ENCODE data around the gene SETD3.

Gene SETD3

DNA sequence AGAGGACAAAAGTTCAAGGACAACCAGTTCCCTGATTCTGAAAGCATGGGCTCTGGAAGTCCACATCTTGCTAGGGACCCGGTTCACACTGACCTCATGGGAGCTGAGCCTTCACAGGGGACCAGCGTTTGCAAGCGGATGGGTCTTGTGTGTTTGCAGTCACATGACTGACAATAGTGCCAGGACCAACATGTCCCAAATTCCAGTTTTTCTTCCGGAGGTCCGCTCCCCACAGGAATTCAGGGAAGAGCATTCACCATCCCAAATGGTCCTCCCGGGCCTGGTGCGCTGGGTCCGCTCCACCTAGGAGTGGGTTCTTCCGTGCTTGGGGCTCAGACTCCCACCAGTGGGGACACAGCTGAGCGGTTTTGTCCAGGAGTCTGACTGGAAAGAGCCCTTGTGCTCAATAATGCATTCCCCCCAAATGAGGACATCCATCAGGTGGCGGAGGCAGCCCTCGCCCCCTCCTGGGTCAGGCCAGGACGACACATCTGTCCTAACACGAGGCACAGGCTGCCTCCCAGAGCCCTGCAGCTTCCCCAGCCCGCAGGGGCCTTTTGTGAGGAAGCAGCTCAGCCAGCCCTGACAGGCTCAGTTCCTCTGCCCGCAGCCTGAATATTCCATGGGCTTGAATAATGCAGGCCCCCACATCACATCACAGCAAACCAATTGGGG is 116.9 kb downstream of the SETD3 start:
- FAIRE-seq, result no peak
- TF ChIP-seq PAX5 (IDR thresholded peaks at IDR 0.05; ENCODE audit: insufficient read depth, low read length, severe bottlenecking), result no peak
- TF ChIP-seq TAF1 (IDR thresholded peaks at IDR 0.05; ENCODE audit: low read depth, low read length), result no peak
- no peak for TF ChIP-seq POLR2AphosphoS5 (IDR thresholded peaks at IDR 0.05; ENCODE audit: low read depth, low read length)
- TF ChIP-seq POLR2A (IDR thresholded peaks at IDR 0.05; ENCODE audit: low read depth, low read length), result no peak
- TF ChIP-seq POU2F2 (IDR thresholded peaks at IDR 0.05; ENCODE audit: low read depth, low read length), result no peak
- no peak for TF ChIP-seq SPI1 (IDR thresholded peaks at IDR 0.05; ENCODE audit: low read depth, low read length)
- no peak for DNase-seq (ENCODE audit: insufficient read length, low spot score)

DNA sequence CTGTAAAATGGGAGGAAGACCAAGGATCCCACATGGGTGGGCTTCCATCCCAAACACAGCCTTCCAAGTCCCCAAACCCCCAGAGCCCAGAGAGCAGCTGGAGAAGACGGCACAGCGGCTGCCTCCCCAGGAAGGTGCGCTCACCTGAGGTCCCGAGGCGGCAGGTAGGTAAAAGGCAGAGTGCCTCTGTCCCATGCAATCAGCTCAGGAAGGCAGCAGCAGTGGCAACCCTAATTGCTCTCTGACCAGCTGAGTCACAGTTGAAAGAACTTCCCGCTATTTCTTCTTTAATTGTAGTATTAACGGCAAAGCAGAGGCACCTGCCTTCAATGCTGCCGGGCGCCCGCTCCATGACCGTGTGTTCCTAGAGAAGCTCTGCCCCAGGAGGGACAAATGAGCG is 117.6 kb downstream of the SETD3 start:
- TF ChIP-seq SPI1 (IDR thresholded peaks at IDR 0.05; ENCODE audit: low read depth, low read length) (no peak), PAX5 (IDR thresholded peaks at IDR 0.05; ENCODE audit: insufficient read depth, low read length, severe bottlenecking) (no peak), TAF1 (IDR thresholded peaks at IDR 0.05; ENCODE audit: low read depth, low read length) (no peak), POLR2AphosphoS5 (IDR thresholded peaks at IDR 0.05; ENCODE audit: low read depth, low read length) (no peak), POLR2A (IDR thresholded peaks at IDR 0.05; ENCODE audit: low read depth, low read length) (no peak), POU2F2 (IDR thresholded peaks at IDR 0.05; ENCODE audit: low read depth, low read length) (no peak)
- FAIRE-seq, result no peak
- no peak for DNase-seq (ENCODE audit: insufficient read length, low spot score)

DNA sequence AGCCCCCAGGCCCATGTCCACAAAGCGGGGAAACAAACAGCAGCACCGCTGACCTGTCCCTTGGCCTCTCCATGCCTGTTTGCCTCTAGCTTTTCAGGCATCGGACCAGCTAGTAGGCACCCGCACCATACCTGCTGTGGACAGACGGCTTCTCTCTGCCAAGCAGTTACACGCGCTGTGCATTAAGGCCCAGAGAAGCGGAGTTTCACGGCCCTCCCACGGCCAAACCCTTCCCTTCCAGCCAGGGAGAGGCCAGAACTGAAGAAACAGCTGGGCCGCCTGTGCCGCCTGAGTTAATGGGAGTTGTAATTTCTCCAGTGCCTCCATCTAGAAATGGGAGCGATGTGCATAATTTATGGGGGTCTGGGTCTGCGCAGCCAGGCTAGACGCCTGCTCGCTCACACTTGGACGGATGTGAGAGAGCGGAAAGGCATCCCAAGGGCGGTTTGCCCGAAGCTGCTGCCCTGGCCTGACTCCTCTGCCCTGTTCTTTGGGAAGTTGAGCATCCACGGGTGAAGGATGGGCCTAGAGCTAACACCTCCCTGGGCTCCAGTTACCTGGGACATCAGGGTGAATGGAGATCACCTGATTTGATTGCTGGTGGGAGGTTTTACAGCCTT is 119.0 kb downstream of the SETD3 start:
- DNase-seq (ENCODE audit: insufficient read length, low spot score), result no peak
- TF ChIP-seq POLR2A (IDR thresholded peaks at IDR 0.05; ENCODE audit: low read depth, low read length), result no peak
- no peak for TF ChIP-seq TAF1 (IDR thresholded peaks at IDR 0.05; ENCODE audit: low read depth, low read length)
- TF ChIP-seq POLR2AphosphoS5 (IDR thresholded peaks at IDR 0.05; ENCODE audit: low read depth, low read length), result no peak
- TF ChIP-seq PAX5 (IDR thresholded peaks at IDR 0.05; ENCODE audit: insufficient read depth, low read length, severe bottlenecking), result no peak
- TF ChIP-seq POU2F2 (IDR thresholded peaks at IDR 0.05; ENCODE audit: low read depth, low read length), result no peak
- no peak for TF ChIP-seq SPI1 (IDR thresholded peaks at IDR 0.05; ENCODE audit: low read depth, low read length)

DNA sequence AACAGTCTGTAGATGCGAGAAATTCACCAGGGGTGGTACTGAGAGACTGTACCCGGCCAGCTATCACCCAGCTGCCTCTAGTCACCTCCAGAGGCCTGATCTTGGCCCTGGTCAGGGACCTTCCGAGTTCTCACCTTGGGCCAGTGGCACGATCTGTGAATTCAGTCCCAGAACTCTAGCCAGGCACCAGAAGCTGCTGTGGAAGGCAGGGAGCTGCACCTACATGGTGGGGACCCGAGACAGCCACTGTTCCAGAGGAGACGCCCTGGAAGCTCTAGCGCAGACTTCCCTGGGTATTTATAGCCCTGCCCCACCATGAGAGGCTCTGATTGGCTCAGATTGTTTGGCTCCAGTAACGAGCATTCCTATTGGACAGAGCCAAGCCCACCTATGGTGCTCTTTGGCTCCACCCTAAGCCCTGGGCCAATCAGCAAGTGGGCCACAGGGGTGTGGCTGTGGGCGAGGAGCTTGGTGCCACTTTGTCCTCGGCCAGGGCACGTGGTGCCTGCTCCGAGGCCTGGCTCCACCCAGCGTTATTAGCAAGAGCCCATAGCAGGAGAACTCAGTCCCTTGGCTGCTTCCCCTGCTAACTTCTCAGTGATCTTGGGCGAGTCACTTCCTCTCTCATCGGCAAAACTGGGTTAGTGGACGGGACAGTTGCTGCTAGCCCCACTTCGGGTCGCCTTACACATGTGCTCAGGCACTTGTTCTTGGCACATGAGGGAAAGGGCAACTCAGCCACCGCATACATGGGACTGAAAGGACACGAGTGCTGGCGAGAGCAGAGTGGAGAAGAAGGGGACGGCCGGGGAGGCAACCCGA is 119.7 kb downstream of the SETD3 start:
- no peak for DNase-seq (ENCODE audit: insufficient read length, low spot score)
- FAIRE-seq, result no peak
- no peak for TF ChIP-seq POLR2A (IDR thresholded peaks at IDR 0.05; ENCODE audit: low read depth, low read length)
- no peak for TF ChIP-seq POU2F2 (IDR thresholded peaks at IDR 0.05; ENCODE audit: low read depth, low read length)
- TF ChIP-seq TAF1 (IDR thresholded peaks at IDR 0.05; ENCODE audit: low read depth, low read length), result no peak
- no peak for TF ChIP-seq SPI1 (IDR thresholded peaks at IDR 0.05; ENCODE audit: low read depth, low read length)
- no peak for TF ChIP-seq POLR2AphosphoS5 (IDR thresholded peaks at IDR 0.05; ENCODE audit: low read depth, low read length)
- TF ChIP-seq PAX5 (IDR thresholded peaks at IDR 0.05; ENCODE audit: insufficient read depth, low read length, severe bottlenecking), result no peak

More for the DNA sequence above, 119.0 kb downstream of the SETD3 start:
- FAIRE-seq, result no peak

DNA sequence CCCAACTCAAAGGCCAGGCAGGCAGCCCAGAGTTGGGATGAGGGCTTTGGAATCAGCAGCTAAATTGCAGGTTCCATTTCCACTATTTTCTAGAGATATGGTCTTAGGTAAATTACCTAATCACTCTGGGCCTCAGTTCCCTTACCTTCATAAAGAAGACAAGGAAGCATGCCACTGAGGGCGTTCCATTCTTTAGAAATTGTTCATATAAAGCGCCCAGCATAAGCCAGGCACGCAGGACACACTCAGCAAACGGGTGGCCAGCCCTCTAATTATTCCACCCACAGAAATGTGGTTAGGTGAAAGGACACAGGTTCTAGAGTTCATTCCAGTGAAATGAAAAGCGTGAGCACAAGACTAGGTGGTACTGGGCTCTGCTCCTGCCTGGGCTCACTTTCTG is 120.8 kb downstream of the SETD3 start:
- no peak for FAIRE-seq
- no peak for DNase-seq (ENCODE audit: insufficient read length, low spot score)
- TF ChIP-seq POLR2A (IDR thresholded peaks at IDR 0.05; ENCODE audit: low read depth, low read length), result no peak
- no peak for TF ChIP-seq PAX5 (IDR thresholded peaks at IDR 0.05; ENCODE audit: insufficient read depth, low read length, severe bottlenecking)
- TF ChIP-seq POLR2AphosphoS5 (IDR thresholded peaks at IDR 0.05; ENCODE audit: low read depth, low read length), result no peak
- no peak for TF ChIP-seq POU2F2 (IDR thresholded peaks at IDR 0.05; ENCODE audit: low read depth, low read length)
- TF ChIP-seq TAF1 (IDR thresholded peaks at IDR 0.05; ENCODE audit: low read depth, low read length), result no peak
- no peak for TF ChIP-seq SPI1 (IDR thresholded peaks at IDR 0.05; ENCODE audit: low read depth, low read length)

DNA sequence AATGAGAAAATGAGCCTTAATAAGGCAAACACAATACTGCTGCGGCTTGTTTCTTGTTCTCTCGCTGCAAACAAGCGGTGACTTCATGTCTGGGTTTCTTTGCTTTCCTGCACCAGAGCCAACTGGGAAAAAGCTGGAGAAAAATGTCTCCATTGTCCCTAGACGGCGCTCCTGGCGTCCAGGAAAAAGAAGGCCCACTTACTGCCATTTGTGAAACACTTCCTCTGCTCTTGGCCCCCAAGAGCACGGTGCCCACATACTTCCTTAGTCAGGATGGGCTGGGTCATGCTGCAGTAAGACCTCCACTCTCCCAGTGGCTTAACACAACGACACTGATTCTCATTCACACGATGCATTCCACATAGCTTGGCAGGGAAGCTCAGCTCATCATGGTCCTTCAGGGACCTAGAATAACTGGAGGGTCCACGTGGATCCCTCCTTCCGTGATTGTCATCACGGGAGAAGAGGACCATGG is 122.7 kb downstream of the SETD3 start:
- DNase-seq (ENCODE audit: insufficient read length, low spot score) (no peak), FAIRE-seq (no peak)
- TF ChIP-seq TAF1 (IDR thresholded peaks at IDR 0.05; ENCODE audit: low read depth, low read length), result no peak
- TF ChIP-seq POLR2AphosphoS5 (IDR thresholded peaks at IDR 0.05; ENCODE audit: low read depth, low read length), result no peak
- no peak for TF ChIP-seq PAX5 (IDR thresholded peaks at IDR 0.05; ENCODE audit: insufficient read depth, low read length, severe bottlenecking)
- no peak for TF ChIP-seq SPI1 (IDR thresholded peaks at IDR 0.05; ENCODE audit: low read depth, low read length)
- no peak for TF ChIP-seq POLR2A (IDR thresholded peaks at IDR 0.05; ENCODE audit: low read depth, low read length)
- no peak for TF ChIP-seq POU2F2 (IDR thresholded peaks at IDR 0.05; ENCODE audit: low read depth, low read length)

DNA sequence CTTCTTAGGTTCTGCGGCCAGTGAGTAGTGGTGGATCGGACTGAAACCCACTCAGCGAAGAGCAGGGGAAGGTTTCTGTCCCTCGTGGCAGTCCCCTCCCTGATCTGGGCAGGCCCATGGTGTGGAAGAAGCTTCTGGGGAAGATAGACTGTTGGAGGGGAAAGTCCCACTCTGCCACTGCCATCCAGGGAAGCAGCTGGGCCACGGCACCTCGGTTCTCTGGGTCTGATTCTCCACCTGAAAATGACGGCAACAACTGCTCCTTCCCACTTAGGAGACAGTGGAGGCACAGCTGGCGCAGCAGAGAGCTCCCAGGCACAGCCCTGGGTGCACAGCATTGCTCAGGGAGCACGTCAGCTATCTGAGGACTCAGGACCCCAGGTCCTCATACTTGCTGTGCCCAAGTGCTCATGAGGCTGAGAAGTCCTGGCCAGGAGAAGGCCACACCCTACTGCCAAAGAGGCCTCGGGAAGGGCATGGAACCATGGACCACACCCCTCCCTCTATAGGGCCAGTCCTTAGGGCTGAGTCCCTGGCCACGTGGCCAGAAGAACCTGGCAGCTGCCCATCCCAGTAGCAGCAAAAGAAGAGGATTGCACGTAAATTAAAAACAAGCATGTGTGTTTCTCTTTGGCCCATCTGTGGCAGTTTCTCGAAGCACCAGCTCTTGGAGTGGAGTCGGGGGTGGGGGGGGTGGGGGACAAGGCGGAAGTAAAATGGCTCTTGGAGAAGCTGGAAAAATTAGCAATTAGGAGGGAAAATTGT is 123.3 kb downstream of the SETD3 start:
- no peak for DNase-seq (ENCODE audit: insufficient read length, low spot score)
- no peak for FAIRE-seq
- no peak for TF ChIP-seq TAF1 (IDR thresholded peaks at IDR 0.05; ENCODE audit: low read depth, low read length)
- no peak for TF ChIP-seq POLR2AphosphoS5 (IDR thresholded peaks at IDR 0.05; ENCODE audit: low read depth, low read length)
- TF ChIP-seq SPI1 (IDR thresholded peaks at IDR 0.05; ENCODE audit: low read depth, low read length), result no peak

DNA sequence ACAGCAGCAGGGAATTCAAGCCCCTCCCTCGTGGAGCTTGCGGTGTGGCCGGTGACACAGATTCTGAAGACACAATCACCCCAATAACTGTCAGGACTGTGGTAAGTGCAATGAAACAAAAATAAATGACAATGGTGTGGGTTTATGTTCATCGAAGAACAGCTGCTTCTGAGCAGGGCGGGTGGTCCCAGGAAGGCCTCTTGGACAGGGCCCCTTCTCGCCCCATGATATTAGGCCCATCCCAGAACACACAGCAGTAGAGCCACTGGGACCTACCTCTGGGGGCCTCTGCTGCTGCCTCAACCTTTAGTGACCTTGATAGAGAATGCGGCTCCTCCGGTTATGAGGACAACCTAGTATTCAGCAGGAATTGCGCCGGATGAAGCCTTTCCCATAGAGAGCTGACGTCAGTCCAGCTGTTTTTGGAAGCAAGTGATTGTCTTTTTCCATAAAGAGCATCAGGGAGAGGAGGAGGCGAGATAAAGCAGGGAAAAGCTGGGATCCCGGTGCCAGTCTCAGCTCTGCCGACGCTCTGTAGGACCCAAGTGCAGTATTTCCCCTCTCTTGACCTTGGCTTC is 124.5 kb downstream of the SETD3 start:
- DNase-seq (ENCODE audit: insufficient read length, low spot score), result no peak
- TF ChIP-seq POU2F2 (IDR thresholded peaks at IDR 0.05; ENCODE audit: low read depth, low read length), result no peak
- no peak for TF ChIP-seq PAX5 (IDR thresholded peaks at IDR 0.05; ENCODE audit: insufficient read depth, low read length, severe bottlenecking)
- TF ChIP-seq POLR2A (IDR thresholded peaks at IDR 0.05; ENCODE audit: low read depth, low read length), result no peak
- no peak for TF ChIP-seq POLR2AphosphoS5 (IDR thresholded peaks at IDR 0.05; ENCODE audit: low read depth, low read length)
- TF ChIP-seq SPI1 (IDR thresholded peaks at IDR 0.05; ENCODE audit: low read depth, low read length), result no peak
- no peak for TF ChIP-seq TAF1 (IDR thresholded peaks at IDR 0.05; ENCODE audit: low read depth, low read length)
- FAIRE-seq, result no peak
